Smooth muscle cell of the coronary artery (primary cell): ENCODE data around the gene UBN2. TPM values are rescaled to one million over a fixed set of nuclear protein-coding genes. Genes with fewer than 3 reads are reported as not detected.

ENCODE experiments used
- total RNA-seq: library from RNA; depleted of rRNA; stranded (reverse); fragments of >200 nt; gene quantifications from 2 replicates; pipeline ENCODE4 v1.2.3, GENCODE V29; 2014; ENCODE audit warnings: low replicate concordance

UBN2 gene
- 2.3 and 2.9 TPM in 2 replicates for total RNA-seq

DNA sequence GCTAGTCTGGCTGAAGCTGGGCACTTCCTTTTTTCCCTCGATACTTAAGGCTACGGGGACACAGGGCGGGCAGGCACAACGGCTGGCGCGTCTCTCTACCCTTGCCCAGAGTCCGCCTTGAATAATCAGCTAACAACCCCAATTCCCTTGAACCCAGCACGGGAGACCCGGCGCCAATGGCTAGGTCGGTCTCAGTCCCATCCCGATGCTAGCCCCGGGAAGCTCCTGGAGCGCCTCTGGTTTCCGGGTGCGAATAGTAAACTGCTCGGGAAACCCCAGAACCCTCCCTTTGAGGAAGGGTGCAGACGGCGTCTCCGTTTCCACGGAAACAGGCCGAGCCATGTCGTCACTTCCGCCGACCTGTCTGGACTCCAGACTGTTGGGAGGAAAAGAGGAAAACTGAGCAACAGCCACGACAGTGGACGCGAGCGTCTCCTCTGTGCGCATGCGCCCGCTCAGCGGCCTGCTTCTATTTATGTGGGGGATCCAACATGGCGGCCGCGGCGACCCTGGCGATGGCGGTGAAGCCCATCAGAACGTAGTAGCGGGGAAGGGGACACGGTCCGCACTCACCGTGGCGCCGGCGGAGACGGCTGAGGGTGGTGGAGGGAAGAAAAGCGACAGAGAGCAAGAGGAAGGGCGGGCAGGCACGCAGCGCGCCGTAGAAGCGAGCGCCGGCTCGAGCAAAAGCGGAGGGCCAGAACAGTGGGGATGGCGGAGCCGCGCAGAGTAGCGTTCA is at the start of gene UBN2:
UBN2 (plus strand) TSS at position 464 of the 739 bp plus-strand sequence; CDS start at position 712, 248 bp downstream.

DNA sequence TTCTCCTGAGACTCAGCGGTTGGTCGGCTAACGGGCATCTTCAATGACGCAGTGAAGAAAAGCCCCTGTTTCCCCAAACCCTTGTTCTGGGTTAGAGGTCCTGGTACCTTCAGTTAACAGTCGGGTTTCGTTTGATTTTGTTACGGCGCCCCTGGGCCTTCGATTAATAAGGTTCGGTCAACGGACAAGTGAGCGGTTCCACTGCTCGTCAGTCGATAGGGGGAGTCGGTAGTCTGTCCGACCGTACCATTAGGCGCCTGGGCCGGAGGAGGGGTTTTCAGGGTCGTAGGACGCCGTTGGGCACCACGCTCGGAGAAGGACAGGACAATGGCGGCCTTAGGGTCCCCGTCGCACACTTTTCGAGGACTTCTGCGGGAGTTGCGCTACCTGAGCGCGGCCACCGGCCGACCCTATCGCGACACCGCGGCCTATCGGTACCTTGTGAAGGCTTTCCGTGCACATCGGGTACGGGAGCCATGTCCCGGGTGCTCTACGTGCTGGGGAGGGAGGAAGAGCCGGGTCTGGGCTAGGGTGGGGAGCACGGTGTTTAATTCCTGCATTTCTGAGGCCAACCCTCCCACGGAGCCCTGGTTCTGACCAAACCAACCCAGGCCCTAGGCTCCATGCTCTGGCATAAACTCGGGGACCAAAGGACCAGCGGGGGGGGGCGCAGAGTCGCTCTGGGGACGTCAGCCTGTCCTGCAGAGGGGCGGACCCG is 110.2 kb downstream of the UBN2 start, which contains the start of gene FMC1:
FMC1 (plus strand) TSS at position 280 of the 718 bp plus-strand sequence; CDS start at position 328, 48 bp downstream.

Other genes starting within 250 kb of the UBN2 start
- 0.35 and 0.60 TPM in 2 replicates for gene KIAA1549, start 249.8 kb upstream of the UBN2 start, total RNA-seq
- 4.6 TPM in 2 replicates for gene ZC3HAV1L, start 195.2 kb upstream of the UBN2 start, total RNA-seq
- 16.8 and 17.5 TPM in 2 replicates for gene ZC3HAV1, start 121.5 kb upstream of the UBN2 start, total RNA-seq
- 3.3 and 11.7 TPM in 2 replicates for gene FMC1, start 110.1 kb downstream of the UBN2 start, total RNA-seq
- gene LUC7L2, start 128.7 kb downstream of the UBN2 start, total RNA-seq, result 30.0 and 47.3 TPM in 2 replicates